Nephron (organoid): ENCODE data around the gene PRSS50.

ENCODE experiments used
- H3K27ac Mint-ChIP-seq, 3 experiments: 2 replicates each; pipeline ENCODE4 v1.8.0; 2020; ENCODE audit warnings: mixed read lengths in 3 of 3, mild to moderate bottlenecking in 2 of 3, moderate library complexity in 1 of 3
- H3K27me3 Mint-ChIP-seq: 2 replicates; pipeline ENCODE4 v1.8.0; 2021; ENCODE audit warnings: low read depth, mild to moderate bottlenecking, moderate library complexity, mixed read lengths
- H3K36me3 Mint-ChIP-seq: 2 replicates; pipeline ENCODE4 v1.8.0; 2020; ENCODE audit warnings: low read depth, mixed read lengths
- H3K4me1 Mint-ChIP-seq: 2 replicates; pipeline ENCODE4 v1.8.0; 2020; ENCODE audit warnings: mixed read lengths
- H3K4me3 Mint-ChIP-seq, 3 experiments: 2 replicates each; pipeline ENCODE4 v1.8.0; 2020; ENCODE audit warnings: mild to moderate bottlenecking in 3 of 3, mixed read lengths in 3 of 3, moderate library complexity in 2 of 3
- H3K9me3 Mint-ChIP-seq: 2 replicates; pipeline ENCODE4 v1.8.0; 2020; ENCODE audit warnings: mixed read lengths
- TF ChIP-seq, protein P1 (sequence below), 3 experiments: fragments of 200-600 bp; sonication (generic); IDR thresholded peaks; one replicate each; pipeline ENCODE4 v1.5.0; 2021; ENCODE audit warnings: antibody characterized with exemption in 3 of 3; ENCODE audit not compliant: unreplicated experiment in 3 of 3

Gene PRSS50

DNA sequence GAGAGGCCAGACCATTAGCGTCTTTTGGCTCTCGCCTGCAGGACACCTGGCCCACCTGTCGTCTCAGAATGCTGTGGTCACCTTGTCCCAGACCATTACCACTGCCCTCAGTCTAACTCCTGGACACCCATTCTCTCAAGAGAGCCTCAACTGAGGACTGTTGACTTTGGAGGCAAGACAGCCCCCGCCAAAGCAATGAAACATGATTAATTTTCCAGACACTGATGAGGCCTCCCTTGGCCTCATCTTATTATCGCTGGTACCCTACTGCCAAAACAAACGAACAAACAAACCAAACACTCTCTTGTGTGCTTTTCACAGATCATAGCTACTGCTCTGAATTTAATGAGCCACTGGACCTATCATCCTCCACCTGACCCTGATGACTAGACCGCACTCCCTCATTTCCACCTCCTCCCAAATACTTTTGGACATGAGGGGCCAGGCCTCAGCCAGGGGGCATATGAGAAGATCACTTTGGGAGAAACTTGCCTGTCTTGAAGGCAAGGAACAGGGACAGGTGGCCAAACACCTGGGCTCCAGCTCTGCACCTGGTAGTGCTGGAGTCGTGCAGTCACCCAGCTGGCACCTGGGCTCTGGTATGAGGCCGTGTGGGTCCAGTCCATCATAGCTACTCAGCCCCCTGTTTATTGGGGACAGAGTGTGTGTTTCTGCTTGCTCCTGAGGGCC, 51.8 kb downstream of the PRSS50 start:
- peaks cover 32% of the 10 kb centered on the region for H3K27me3 Mint-ChIP-seq
- peak overlapping the region; percentile 38 to 57 (median 52) for H3K27ac Mint-ChIP-seq
- H3K36me3 Mint-ChIP-seq: no peaks in the 10 kb centered on the region
- TF ChIP-seq, protein P1, sequence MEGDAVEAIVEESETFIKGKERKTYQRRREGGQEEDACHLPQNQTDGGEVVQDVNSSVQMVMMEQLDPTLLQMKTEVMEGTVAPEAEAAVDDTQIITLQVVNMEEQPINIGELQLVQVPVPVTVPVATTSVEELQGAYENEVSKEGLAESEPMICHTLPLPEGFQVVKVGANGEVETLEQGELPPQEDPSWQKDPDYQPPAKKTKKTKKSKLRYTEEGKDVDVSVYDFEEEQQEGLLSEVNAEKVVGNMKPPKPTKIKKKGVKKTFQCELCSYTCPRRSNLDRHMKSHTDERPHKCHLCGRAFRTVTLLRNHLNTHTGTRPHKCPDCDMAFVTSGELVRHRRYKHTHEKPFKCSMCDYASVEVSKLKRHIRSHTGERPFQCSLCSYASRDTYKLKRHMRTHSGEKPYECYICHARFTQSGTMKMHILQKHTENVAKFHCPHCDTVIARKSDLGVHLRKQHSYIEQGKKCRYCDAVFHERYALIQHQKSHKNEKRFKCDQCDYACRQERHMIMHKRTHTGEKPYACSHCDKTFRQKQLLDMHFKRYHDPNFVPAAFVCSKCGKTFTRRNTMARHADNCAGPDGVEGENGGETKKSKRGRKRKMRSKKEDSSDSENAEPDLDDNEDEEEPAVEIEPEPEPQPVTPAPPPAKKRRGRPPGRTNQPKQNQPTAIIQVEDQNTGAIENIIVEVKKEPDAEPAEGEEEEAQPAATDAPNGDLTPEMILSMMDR (IDR thresholded peaks at IDR 0.05; ENCODE audit: unreplicated experiment in 3 of 3): no peak
- peak overlapping the region in 1 of 3 experiments; percentile 2 for H3K4me3 Mint-ChIP-seq
- H3K4me1 Mint-ChIP-seq: peaks cover 55% of the 10 kb centered on the region
- no peaks in the 10 kb centered on the region for H3K9me3 Mint-ChIP-seq

DNA sequence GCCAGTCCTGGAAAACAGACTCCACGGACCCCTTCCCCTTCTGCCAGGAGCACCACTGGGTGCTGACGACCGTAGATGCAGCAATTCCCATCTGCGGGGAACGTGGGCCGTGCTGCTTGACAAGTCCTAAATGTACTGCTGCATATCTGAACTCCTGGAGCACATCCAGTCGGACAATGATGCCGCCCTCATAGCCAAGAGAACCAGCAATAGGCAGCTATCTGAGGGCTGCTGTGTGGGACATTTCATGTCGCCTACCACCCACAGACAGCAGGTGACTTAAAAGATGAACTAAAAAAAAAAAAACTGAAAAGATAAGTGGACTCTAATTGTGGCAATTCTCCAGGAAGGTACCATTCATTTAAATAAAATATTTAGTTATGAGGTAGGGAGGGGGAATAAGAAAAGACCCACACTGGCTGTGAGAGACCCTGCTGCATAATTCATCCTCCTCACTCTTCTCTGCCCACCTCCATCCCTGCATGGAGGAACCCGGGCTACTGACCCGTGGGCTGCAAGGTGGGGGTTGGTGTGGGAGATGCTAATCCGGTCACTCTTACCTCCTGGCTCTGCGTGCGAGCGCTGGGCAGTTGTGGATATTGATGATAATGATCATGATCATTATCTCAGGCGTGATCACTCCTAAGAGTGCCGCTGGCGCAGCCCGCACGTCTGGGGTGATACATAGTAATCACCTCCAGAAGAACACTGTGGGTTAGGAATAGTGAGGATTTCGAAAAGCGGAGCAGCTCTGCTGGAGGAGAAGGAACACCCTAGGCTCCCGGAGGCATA, 52.5 kb downstream of the PRSS50 start:
- TF ChIP-seq, protein P1 (IDR thresholded peaks at IDR 0.05; ENCODE audit: unreplicated experiment in 3 of 3): no peak
- Mint-ChIP-seq H3K36me3 (no peaks in the 10 kb centered on the region), H3K27me3 (peaks cover 31% of the 10 kb centered on the region), H3K4me3 (peak overlapping the region in 2 of 3 experiments; percentile 27 to 41), H3K9me3 (no peaks in the 10 kb centered on the region), H3K27ac (peak overlapping the region in 2 of 3 experiments; percentile 31 to 57), H3K4me1 (peaks cover 59% of the 10 kb centered on the region)

DNA sequence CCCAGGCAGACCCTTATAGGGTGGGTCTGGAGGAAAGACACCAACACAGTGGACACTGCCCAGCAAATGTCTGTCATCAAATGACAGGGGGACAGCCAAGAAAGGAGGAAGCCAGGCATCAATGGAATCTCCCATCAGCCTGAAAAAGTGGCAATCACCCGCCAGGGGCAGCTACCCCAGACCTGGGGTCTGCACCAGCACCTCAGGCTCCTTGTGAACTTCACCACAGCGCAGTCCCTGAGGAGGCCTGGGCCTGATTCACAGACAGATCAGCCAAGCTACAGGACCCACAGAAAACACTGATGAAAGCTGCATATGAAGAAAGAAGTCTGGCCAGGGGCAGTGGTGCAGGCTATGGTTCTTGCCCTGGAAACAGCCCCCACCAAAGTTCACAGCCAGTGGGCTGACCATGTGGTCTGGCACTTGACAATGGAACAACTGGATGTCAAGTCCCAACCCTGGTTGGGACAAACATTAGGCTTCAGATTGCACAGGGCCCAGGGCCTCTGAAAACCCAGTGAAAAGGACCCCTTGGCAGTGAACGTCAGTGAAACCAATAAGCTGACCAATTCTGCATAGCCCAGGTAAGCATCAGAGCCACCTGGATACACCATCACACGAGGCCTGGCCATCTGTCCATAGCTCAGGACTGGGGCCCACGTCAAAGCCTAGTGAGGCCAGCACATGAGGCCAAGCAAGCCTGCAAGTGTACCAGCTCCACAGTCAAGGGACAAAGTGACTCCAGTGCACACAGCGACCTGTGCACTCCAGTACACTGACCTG, 53.3 kb downstream of the PRSS50 start:
- Mint-ChIP-seq H3K9me3 (no peaks in the 10 kb centered on the region), H3K27me3 (peaks cover 38% of the 10 kb centered on the region), H3K36me3 (no peaks in the 10 kb centered on the region), H3K4me1 (peaks cover 67% of the 10 kb centered on the region), H3K4me3 (no peak overlapping the region), H3K27ac (peak overlapping the region; percentile 73 to 91 (median 77))
- TF ChIP-seq, protein P1 (IDR thresholded peaks at IDR 0.05; ENCODE audit: unreplicated experiment in 3 of 3): no peak

DNA sequence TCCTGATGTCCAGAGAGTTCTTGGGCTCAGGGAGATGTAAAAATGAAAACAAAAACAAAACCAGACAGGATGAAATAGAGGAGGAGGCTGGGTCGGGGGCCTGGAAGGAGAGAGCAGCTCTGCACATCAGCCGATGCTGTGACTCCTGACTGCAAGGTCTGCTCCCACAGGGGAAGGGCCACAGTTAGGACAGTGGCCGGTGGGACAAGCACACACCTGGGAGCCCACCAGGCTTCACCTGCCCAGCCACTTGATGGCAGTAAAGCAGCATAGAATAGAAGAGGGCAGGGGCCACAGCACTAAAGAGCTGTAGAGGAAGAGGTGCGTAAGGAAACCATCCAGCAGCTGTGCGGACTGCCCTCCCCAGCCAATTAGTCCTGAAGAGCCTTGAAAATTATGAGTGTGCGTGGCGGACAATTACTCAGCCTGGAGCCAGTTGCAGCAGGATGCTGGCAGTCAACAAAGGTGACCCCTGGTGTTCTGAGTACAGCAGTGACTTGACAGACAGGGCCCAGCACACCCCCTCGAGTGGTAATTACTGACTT, 54.0 kb downstream of the PRSS50 start:
- TF ChIP-seq, protein P1 (IDR thresholded peaks at IDR 0.05; ENCODE audit: unreplicated experiment in 3 of 3): peak in 1 of 3 experiments; percentile 44
- peak overlapping the region; percentile 73 to 91 (median 77) for H3K27ac Mint-ChIP-seq
- peaks cover 73% of the 10 kb centered on the region for H3K4me1 Mint-ChIP-seq
- H3K9me3 Mint-ChIP-seq: no peaks in the 10 kb centered on the region
- peak overlapping the region; percentile 8 to 42 (median 31) for H3K4me3 Mint-ChIP-seq
- no peaks in the 10 kb centered on the region for H3K36me3 Mint-ChIP-seq
- peaks cover 45% of the 10 kb centered on the region for H3K27me3 Mint-ChIP-seq

DNA sequence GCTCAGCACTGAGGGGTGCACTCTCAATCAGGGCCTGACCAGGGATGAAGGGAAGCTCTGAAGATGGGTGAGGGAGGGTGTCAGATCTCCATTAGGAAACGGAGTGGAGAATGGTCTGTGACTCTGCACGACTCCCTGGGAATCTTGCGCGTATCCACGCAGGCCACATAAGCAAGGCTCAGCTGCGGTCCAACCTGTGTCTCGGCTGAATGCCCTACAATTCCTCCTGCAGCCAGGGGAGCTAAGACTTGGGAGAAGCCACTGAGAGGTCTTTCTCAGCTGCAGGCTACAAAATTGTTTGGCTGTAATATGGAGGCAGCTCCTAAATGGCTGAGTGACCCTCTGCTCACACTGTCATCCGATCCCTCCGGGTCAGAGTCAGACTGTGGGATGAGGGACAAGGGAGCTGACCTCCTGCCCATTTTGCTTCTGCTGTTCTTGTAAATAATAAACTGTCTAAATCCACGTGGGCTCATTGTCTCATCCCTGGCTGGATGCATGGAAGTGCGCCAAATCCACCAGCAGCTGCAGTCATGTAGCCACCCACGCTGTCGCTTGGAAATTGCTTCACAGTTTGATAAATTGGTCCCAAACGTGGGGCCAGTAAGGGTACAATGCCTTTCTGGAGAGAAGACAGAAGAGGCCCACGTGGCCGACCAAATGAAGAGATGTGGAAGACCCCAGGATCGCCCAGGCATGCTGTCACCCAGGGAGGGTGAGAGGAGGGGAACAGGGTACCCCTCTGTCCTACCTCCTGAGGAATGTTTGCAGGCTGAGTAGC, 54.7 kb downstream of the PRSS50 start:
- H3K4me1 Mint-ChIP-seq: peaks cover 73% of the 10 kb centered on the region
- TF ChIP-seq, protein P1 (IDR thresholded peaks at IDR 0.05; ENCODE audit: unreplicated experiment in 3 of 3): no peak
- no peaks in the 10 kb centered on the region for H3K9me3 Mint-ChIP-seq
- peak overlapping the region; percentile 31 to 42 (median 37) for H3K4me3 Mint-ChIP-seq
- H3K27me3 Mint-ChIP-seq: peaks cover 40% of the 10 kb centered on the region
- H3K27ac Mint-ChIP-seq: peak overlapping the region; percentile 73 to 91 (median 77)
- H3K36me3 Mint-ChIP-seq: no peaks in the 10 kb centered on the region
